GM18502 (cell line): Measurements from ENCODE around the gene TMEM139.

Experiments
- ATAC-seq: cut with Tn5 transposase; IDR thresholded peaks from one replicate; pipeline ENCODE4 v1.9.1; 2021; ENCODE audit warnings: mild to moderate bottlenecking; ENCODE audit not compliant: unreplicated experiment, poor library complexity

Gene TMEM139

GRCh38 chr7:143284591-143285469 lies at the start of gene TMEM139:
Gene TMEM139 (plus strand): TSS chr7:143284958. CDS start chr7:143285958, 1,000 bp downstream.
- ATAC-seq = no peak

DNA sequence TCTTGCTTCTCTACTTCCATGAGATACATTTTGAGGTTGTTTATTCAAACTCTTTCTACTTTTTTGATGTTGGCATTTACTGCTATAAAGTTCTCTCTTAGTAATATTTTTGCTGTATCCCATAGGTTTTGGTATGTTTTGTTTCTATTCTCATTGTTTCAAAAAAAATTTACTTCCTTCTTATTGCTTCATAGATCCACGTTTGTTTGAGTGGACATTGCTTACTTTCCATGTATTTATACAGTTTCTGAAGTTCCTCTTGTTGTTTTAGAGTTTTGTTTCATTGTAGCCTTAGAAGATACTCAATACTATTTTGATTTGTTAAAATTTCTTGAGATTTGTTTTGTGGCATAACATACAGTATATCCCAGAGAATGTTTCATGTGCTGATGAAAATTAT lies 49.2 kb upstream of the TMEM139 start:
- ATAC-seq = no peak

GRCh38 chr7:143236408-143236990 lies 48.3 kb upstream of the TMEM139 start:
- no peak for ATAC-seq

DNA sequence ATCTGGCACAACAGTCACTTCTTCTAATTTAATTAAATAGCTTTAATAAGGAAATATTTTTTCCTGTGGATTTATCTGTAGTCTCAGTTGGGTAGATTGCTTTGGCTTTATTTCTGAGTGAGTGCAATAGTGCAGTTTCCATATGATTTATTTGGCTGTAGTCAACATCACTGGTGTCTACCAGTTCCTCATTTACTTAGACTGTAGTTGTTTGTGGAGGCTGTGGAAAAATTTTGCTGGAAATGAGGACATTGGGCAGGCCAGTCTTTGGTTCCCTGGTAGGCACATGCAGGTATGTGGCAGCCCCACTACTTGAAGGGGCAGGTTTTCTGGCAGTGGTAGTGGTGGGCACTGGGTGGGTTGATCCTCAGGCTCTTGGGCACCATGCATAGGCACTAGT lies 47.4 kb upstream of the TMEM139 start:
- no peak for ATAC-seq

GRCh38 chr7:143238289-143238980 lies 46.3 kb upstream of the TMEM139 start:
- no peak for ATAC-seq

GRCh38 chr7:143239813-143240212 lies 44.9 kb upstream of the TMEM139 start:
- no peak for ATAC-seq

DNA sequence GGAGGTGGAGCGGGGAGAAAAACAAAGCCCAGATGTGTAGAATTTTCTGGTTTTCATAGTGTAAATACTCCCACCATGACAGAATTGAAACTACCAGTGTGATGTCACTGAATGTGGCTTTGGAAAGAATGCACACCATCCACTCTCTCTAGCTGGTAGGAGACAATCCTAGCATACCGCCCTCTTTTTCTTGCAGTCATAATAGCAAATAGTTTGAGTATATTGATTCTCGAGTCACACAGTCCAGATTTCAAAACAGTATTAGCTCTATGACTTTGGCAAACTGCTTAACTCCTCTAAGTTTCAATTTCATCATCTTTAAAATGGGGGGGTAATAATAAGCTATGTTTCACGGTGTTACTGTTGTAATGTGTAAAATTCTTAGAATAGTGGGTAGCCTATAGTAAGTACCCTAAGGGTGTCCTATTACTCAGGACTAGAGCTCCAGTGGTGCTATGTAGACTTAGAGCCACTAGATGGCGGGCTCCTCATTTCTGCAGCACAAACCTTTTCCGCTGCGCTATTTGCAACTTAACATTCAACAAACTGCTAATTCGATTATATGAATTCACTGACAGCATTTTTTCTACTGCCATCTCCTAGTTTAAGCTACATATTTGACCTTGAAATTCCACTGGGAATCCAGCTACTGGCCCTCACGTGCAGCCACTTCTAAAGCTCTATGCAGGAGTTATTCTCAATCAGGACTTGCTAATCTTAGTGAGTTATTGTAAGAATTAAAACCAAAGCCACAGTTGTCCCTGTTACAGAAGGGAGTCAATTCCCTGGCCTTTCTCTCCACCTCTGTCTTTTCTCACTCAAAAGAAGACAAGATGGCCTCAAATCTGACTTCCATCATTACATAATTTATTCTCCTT lies 44.2 kb upstream of the TMEM139 start:
- ATAC-seq = peak; percentile 98

GRCh38 chr7:143242306-143242705 lies 42.5 kb upstream of the TMEM139 start:
- no peak for ATAC-seq

DNA sequence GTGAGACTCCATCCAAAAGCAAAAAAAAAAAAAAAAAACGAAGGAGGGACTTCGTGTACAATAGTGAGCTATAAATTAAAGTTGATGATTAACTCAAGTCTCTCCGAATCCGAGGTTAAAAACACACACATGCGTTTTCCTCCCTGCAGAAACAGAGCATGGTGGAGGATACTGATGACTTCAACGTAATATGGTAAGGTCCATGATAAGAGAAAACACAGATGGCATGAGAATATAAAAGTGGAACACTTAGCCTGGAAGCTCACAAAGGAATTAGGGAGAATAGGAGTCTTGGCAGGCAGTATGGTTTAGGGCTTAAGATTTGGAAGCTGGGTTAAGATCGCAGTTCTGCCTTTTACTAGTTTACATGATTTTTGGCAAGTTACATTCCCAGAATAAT lies 41.6 kb upstream of the TMEM139 start:
- no peak for ATAC-seq

- ATAC-seq = no peak
Measured at GRCh38 chr7:143243614-143244013, 41.1 kb upstream of the TMEM139 start.

- ATAC-seq = no peak
Measured at GRCh38 chr7:143244321-143244720, 40.4 kb upstream of the TMEM139 start.

GRCh38 chr7:143245123-143245522 lies 39.6 kb upstream of the TMEM139 start:
- no peak for ATAC-seq

- ATAC-seq = no peak
Measured at GRCh38 chr7:143247372-143247771, 37.4 kb upstream of the TMEM139 start.

DNA sequence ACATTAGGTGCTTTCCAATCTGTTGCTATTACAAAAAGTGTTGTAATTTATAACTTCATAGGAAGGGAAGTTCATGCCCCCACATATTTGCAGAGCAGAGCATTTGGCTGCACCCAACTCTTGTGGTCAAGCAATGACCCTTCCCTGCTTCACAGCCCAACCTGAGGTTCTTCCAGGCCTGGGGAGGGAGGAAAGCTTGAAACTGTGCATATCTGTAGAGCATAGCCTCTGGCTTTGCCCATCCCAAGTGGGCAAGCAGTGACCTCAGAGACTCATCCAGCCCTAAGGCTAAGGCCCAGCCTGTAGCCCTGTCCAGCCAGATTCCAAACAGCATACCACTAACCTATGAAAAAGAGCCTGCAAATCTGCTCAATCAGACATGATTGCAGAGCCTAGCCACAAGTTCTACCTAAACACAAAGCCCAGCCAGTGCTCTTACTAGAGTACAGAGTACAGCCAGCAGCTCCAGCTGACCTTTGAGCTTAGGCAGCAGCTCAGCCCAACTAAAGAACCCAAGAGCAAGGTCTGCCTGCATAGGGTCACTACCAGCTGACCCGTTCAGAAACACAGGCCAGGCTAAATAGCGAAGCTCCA lies 35.9 kb upstream of the TMEM139 start:
- no peak for ATAC-seq

DNA sequence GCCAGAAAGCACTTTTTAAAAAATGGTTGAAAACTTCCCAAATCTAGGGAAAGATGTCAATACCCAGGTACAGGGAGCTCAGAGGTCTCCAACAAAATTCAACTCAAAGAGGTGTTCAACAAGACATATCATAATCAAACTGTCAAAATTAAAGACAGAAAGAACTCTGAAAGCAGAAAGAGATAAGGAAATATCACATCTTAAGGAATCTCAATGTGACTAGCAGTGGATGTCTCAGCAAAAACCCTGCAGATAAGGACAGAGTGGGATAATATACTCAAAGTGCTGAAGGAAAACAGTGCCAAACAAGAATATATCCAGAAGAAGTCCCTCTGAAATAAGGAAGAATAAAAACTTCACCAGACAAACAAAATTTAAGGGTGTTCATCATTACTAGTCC lies 34.6 kb upstream of the TMEM139 start:
- no peak for ATAC-seq

GRCh38 chr7:143250822-143251221 lies 33.9 kb upstream of the TMEM139 start:
- no peak for ATAC-seq

DNA sequence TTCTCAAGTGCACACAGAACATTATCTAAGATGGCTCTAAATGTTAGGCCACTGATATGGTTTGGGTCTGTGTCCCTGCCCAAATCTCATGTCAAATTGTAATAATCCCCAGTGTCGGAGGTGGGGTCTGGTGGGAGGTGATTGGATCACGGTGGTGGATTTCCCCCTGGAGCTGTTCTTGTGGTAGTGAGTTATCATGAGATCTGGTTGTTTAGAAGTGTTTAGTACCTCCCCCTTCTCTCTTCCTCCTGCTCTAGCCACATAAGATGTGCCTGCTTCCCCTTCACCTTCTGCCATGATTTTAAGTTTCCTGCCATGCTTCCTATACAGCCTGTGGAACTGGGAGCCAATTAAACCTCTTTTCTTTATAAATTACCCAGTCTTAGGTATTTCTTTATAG lies 32.8 kb upstream of the TMEM139 start:
- no peak for ATAC-seq

DNA sequence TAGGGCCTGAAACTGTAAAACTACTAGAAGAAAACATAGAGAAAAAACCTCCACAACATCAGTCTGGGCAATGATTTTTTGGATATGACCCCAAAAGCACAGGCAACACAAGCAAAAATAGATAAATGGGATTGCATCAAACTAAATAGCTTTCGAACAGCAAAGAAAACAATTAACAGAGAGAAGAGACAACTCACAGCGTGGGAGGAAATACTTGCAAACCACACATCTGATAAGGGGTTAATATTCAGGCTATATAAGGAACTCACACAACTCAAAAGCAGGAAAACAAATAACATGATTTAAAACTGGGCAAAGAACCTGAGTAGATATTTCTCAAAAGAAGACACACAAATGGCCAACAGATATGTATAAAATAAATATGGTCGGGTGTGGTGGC lies 29.2 kb upstream of the TMEM139 start:
- no peak for ATAC-seq

GRCh38 chr7:143256325-143256724 lies 28.4 kb upstream of the TMEM139 start:
- ATAC-seq = no peak

DNA sequence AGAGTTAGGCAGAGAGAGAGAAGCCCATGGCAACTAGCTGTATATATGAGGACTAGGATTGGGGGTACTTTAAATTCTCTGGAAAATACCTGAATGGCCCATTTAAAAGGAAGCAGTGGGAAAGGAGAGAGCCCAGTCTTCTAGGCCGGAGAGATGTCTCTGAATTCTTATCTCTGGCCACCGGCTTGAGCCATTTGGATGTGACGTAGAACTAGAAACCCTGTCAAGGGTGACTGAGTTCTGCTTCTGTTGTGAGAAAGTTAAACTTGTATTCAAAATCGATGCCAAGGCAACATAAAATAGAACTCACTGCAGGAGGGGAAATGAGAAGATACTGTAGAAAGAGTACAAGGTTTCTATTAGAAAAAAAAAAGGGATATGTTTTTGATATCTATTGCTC lies 27.8 kb upstream of the TMEM139 start:
- peak; percentile 86 for ATAC-seq
